Activated CD8-positive, alpha-beta memory T cell treated with anti-CD3 and anti-CD28 coated beads, Interleukin-2, amount 50 U/mL, for 48 hours (primary cell): ENCODE results near the gene WIF1.
A peak's percentile ranks its signal among the peaks of the same experiment; 100 is the strongest.

Experiments used
- DNase-seq: peaks from one replicate; pipeline ENCODE4 v3.0.0-alpha.2; 2020

WIF1 gene, protein sequence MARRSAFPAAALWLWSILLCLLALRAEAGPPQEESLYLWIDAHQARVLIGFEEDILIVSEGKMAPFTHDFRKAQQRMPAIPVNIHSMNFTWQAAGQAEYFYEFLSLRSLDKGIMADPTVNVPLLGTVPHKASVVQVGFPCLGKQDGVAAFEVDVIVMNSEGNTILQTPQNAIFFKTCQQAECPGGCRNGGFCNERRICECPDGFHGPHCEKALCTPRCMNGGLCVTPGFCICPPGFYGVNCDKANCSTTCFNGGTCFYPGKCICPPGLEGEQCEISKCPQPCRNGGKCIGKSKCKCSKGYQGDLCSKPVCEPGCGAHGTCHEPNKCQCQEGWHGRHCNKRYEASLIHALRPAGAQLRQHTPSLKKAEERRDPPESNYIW

GRCh38 chr12:65121049-65121955, at the start of gene WIF1:
WIF1 (minus strand) TSS chr12:65121305; CDS start chr12:65121191, 114 bp downstream.
- DNase-seq: peak; percentile 74

DNA sequence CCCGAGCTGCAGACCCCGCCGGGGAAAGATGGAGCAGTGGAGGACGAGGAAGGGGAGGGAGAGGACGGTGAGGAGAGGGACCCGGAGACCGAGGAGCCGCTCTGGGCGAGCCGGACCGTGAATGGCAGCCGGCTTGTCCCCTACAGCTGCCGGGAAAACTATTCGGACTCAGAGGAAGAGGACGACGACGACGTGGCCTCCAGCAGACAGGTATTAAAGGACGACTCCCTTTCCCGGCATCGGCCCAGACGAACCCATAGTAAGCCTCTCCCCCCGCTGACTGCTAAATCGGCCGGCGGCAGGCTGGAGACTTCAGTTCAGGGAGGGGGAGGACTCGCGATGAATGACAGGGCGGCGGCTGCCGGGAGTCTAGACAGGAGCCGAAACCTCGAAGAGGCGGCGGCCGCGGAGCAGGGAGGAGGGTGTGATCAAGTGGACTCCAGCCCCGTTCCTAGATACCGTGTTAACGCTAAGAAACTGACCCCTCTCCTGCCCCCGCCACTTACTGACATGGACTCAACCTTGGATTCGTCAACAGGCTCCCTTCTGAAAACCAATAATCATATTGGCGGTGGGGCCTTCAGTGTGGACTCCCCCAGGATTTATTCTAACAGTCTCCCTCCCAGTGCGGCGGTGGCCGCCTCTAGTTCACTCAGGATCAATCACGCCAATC, 49.2 kb upstream of the WIF1 start:
- DNase-seq: peak; percentile 80

- peak; percentile 95 for DNase-seq
Measured at GRCh38 chr12:65169320-65170208, 48.5 kb upstream of the WIF1 start, which contains the start of gene LEMD3. LEMD3 (plus strand) TSS chr12:65169583; CDS start chr12:65169597, 14 bp downstream.

- no peak for DNase-seq
Measured at GRCh38 chr12:65168681-65169319, 47.7 kb upstream of the WIF1 start.

GRCh38 chr12:65164774-65165173, 43.7 kb upstream of the WIF1 start:
- DNase-seq: no peak

DNA sequence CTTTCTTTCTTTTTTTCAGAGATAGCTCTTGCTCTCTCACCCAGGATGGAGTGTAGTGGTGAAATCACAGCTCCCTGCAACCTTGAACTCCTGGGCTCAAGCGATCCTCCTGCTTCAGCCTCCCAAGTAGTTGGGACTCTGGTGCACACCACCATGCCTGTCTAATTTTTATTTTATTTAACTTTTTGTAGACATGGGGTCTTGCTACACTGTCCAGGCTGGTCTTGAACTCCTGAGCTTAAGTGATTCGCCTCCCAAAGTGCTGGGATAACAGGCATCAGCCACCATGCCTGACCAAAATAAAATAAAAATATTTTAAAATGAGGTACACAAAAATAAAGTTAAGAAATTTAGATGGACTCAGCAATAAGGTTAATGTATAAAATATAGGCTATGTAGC, 43.1 kb upstream of the WIF1 start:
- DNase-seq: no peak

GRCh38 chr12:65162609-65163008, 41.5 kb upstream of the WIF1 start:
- no peak for DNase-seq

- DNase-seq: no peak
Measured at GRCh38 chr12:65157091-65157490, 36.0 kb upstream of the WIF1 start.

DNA sequence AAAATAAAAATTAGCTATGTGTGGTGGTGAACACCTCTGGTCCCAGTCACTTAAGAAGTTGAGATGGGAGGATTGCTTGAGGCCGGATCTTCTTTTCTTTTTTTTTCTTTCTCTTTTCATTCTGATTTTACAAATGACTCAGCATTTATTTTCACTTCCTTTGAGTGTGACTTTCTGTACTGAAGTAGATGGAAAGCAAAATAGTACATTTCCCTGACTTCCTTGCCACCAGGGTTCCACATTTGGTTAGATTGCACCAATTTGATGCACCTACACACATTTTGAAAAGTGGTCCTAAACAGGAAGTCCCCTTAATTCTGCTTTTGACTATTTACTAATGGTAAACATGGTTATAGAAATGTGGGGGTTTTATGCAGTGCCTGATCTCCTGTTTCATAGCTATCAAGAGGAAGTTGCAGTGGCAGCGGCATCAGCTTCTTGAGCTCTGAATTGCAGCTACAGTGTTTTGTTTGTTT, 35.3 kb upstream of the WIF1 start:
- DNase-seq: no peak

DNA sequence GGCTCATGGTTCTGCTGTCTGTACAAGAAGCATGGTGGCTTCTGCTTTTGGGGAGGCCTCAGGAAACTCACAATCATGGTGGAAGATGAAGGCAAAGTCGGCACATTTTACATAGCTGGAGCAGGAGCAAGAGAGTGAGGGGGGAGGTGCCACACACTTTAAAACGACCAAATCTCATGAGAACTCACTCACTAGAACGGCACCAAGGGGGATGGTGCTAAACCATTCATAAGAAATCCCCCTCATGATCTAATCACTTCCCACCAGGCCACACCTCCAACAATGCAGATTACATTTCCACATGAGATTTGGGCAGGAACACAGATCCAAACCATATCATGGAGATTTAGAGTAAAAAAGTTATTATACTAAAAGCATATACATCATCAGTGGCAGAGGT, 34.7 kb upstream of the WIF1 start:
- no peak for DNase-seq

GRCh38 chr12:65152596-65152995, 31.5 kb upstream of the WIF1 start:
- no peak for DNase-seq

DNA sequence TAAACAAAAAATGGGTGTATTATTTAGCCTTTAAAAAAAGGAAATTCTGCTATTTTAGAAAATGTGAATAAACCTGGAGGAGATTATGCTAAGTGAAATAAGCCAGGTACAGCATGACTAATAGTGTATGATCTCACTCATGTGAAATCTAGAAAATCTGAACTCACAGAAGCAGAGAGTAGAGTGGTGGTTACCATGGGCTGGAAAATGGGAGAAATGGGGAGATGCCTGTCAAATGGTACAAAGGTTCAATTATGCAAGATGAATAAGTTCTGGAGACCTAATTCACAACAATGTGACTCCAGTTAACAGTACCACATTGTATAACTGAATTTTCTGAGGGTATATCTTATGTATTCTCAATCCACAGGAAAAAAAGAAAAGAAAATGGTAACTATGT, 30.9 kb upstream of the WIF1 start:
- no peak for DNase-seq

DNA sequence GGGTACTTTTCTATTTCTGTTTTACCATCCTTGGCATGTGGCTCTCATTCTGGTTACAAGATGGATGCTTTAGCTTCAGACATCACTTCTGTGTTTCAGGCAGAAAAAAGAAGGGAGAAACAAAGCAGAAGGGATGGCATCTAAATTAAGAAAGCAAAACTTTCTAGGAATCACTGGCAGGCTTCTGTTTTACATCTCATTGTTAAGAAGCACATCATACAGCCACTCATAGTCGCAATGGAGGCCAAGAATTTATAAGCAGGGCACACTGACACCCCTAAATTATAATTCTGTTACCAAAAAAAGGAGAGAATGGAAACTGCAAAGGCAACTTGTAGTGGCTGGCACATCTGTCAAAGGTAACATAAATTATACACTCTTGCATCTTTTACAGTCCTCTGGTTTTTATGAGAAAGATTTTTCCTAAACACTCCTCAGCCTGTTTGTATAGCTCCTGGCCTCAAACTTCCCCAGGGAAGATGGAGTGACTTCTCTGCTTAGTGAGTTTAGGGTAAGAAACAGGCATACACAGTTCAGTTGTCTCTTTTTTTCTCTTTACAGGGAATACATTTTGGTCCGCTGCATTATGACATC, 26.3 kb upstream of the WIF1 start:
- DNase-seq: no peak

DNA sequence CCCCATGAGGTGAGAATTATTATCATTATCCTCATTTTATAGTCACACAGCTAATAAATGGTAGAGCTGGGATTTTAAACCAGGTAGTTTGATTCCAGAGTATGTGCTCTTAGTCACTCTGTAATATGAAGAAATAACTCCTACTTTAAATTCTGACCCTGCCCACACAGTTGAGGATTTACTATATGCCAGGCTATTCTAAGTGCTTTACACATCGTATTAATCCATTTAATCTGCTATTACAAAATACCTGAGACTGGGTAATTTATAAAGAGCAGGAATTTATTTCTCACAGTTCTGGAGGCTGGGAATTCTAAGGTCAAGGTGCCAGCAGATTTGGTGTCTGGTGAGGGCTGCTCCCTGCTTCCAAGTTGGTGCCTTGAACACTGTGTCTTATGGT, 19.6 kb upstream of the WIF1 start:
- no peak for DNase-seq

DNA sequence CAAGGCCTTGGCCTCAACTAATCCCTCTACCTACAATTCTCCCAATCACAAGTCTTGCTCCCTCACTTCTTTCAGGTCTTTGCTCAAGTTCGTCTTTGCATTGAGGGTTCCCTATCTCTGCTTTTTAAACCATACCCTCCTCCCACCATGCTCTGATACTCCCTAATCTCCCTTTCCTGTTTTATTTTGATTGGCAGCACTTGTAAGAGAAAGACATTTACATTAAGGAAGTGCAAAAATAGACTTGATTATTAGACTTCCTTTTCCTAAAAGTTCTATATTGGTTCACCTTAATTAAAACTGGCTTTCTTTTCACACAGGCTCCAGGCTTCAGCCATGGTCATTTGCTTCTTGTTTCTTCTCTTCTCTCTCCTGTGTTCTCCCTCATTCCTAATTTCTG, 18.3 kb upstream of the WIF1 start:
- DNase-seq: no peak

DNA sequence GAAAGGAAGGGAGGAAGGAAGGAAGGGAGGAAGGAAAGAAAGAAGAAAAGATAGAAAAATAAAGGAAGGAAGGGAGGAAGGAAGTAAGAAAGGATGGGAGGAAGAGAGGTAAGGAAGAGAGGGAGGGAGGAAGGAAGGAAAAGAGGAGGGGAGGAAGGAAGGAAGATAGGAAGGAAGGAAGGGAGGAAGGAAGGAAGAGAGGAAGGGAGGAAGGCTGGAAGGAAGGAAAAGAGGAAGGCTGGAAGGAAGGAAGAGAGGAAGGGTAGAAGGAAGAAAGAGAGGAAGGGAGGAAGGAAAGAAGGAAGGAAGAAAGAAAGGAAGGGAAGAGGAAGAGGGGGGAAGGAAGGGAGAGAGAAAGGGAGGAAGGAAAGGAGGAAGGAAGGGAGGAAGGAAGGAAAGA, 12.8 kb upstream of the WIF1 start:
- no peak for DNase-seq

DNA sequence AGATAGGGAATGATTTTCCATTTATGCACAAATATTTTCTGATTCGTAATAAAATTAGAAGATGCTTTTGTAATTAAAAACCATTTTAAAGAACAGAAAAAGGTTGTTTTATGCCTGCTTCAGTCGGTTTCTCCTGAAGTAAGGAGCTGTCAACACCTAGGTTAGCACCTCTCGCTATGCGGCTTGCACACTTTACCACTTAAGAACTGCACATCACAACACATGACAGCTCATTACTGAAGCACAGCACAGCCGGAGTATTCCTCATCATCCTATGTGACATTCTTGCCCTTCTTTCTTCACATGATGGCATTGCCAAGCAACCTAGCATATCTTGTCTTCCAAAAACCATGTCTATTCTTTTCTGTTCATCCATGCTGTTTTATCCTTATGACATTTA, 5.4 kb upstream of the WIF1 start:
- no peak for DNase-seq

- no peak for DNase-seq
Measured at GRCh38 chr12:65125975-65126374, 4.9 kb upstream of the WIF1 start.

DNA sequence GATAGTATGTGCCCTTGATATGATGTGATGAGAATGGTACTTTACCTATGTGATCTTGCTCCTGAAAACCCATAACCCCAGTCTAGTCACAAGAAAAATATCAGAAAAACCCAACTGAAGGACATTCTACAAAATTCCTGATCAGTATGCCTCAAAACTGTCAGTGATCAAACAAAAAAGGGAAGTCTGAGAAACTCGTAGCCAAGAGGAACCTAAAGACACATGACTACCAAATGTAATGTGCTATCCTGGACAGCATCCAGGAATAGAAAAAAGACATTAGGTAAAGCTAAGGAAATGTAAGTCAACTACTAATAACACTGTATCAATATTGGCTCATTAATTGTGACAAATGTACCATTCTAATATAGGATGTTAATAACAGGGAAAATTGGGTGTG, 4.1 kb upstream of the WIF1 start:
- no peak for DNase-seq

DNA sequence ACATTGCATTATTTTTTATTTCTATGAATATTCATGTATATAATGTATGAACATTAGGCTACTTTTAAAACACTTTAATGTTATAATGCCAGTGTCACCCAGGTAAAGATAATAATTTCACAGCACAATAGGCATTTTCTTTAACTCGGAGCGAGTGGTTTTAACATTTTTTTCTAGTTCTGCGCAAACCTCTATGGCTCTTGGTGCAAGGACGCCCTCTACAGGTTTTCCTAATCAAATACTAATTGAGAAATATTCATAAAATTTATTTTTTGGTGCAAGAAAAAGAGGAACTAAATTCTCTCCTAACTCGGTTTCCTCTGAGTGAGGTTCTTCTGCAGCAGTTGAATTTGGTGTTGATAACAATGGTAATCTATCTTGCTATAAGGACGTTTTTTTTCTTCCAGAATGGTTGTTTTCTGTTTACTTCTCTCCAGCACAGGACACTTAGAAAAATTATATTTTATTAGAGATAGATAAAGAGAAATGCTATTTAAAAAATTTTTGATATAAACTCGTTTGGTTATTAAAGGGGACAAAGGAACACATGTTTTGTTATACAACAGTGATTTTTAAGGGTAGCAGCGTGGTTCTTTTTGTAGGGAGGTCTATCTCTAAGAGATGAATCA, 2.4 kb upstream of the WIF1 start:
- no peak for DNase-seq

- no peak for DNase-seq
Measured at GRCh38 chr12:65122703-65123102, 1.6 kb upstream of the WIF1 start.
